ENCODE data around the gene DGKG.

The DGKG gene

DNA sequence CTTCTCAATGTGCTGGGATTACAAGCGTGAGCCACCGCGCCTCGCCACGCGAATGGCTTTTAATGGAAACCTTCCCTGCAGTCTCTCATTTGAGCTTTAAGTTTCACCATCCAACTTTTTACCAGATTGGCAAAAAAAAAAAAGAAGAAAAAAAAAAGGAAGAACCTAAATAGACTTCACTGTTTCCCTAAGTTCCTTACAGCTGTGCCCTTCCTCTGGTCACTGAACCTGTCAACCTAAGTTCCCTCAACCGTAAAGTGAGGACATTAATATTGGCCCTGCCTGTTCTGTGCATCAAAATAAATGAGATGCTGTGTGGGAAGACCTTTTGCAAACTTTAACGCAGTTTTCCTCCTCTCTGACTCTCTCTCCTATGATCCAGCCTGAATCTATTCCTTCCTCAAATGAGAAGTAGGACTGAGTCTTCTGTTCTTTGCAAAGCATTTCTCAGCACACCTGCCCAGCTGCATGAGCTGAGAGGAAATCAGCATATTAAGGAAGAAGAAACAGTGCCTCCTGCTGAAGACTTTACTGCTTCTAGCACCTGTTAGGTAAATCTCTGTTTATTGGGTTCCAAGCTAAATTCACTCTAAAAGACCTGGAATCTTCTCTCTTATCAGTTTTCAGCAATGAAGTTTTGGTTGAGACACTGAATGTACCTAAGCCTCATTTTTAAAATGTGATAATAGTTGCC, 153.6 kb downstream of the DGKG start:
- H3K4me1 Mint-ChIP-seq, result no peaks in the 10 kb centered on the region
- ATAC-seq, result no peak
- no peaks in the 10 kb centered on the region for H3K9me3 Mint-ChIP-seq
- no peak for DNase-seq (ENCODE audit: low spot score in 2 of 2)
- no peak overlapping the region for H3K27ac Mint-ChIP-seq
- no peak overlapping the region for H3K4me3 Mint-ChIP-seq
- no peaks in the 10 kb centered on the region for H3K36me3 Mint-ChIP-seq

DNA sequence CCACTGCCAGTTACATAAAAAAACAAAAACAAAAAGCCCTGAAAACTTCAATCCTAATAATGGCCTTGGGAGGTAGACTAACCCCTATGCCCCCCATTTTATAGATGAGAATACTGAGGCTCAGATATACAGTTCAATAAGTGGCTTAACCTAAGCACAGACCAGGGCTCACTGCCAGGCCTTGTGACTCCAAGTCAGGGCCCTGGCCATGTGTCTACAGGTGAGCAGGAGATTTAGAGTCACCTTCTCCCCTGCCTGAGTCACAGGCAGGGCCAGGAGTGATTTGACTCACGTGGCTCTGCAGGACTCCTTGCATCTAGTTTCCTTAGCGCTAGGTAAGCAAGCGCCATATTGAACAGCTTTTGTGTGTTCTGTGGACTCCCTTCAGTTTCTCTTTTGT, 154.5 kb downstream of the DGKG start:
- ATAC-seq (no peak), DNase-seq (ENCODE audit: low spot score in 2 of 2) (no peak)
- H3K27ac Mint-ChIP-seq, result no peak overlapping the region
- H3K9me3 Mint-ChIP-seq, result no peaks in the 10 kb centered on the region
- H3K4me1 Mint-ChIP-seq, result no peaks in the 10 kb centered on the region
- no peak overlapping the region for H3K4me3 Mint-ChIP-seq
- H3K36me3 Mint-ChIP-seq, result no peaks in the 10 kb centered on the region

DNA sequence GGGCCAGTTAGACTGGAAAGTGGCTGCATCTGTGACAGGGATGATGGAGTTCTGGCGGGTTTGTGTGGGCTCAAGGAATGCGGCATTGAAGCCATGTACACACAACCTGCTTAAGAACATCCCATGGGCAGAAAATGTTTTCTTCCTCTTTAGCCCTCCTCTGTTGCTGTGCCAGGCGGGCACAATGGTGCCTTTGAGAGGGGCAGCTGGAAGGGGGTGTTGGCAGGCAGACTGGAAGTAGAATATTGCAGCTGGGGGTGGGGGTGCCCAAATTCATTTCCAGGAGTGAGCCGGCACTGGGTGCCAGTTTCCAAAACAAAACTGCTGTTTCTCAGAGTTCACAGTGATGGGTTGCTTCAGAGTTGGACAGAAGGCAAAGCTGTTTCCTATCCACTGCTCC, 161.3 kb downstream of the DGKG start:
- H3K4me3 Mint-ChIP-seq, result no peak overlapping the region
- no peaks in the 10 kb centered on the region for H3K4me1 Mint-ChIP-seq
- H3K9me3 Mint-ChIP-seq, result no peaks in the 10 kb centered on the region
- no peaks in the 10 kb centered on the region for H3K36me3 Mint-ChIP-seq
- ATAC-seq, result no peak
- DNase-seq (ENCODE audit: low spot score in 2 of 2), result no peak
- H3K27ac Mint-ChIP-seq, result no peak overlapping the region

- H3K4me3 Mint-ChIP-seq, result no peak overlapping the region
- H3K27ac Mint-ChIP-seq, result no peak overlapping the region
These were observed 163.6 kb downstream of the DGKG start for GRCh38 chr3:186198442-186198841.

DNA sequence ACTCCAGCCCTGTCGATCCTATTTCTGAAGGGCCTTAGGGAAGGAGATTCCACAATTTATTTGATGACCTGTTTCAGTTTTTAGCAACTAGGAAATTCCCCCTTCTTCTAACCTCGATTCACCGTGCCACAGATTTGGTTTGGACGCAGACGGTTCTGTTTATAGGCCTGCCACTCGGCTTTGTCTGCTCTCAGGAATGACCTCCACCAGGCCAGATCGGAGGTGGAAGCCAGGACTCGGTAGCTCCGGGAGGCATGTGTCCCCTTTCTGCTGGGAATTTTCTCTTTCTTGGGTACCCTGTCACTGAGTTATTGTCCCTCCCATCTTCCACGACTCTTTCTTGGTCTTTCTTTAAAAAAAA, 167.6 kb downstream of the DGKG start:
- no peak overlapping the region for H3K4me3 Mint-ChIP-seq
- ATAC-seq (no peak), DNase-seq (ENCODE audit: low spot score in 2 of 2) (no peak)
- H3K27ac Mint-ChIP-seq, result no peak overlapping the region
- H3K9me3 Mint-ChIP-seq, result no peaks in the 10 kb centered on the region
- H3K36me3 Mint-ChIP-seq, result no peaks in the 10 kb centered on the region
- H3K4me1 Mint-ChIP-seq, result no peaks in the 10 kb centered on the region

More at GRCh38 chr3:186198442-186198841, 163.6 kb downstream of the DGKG start:
- H3K36me3 Mint-ChIP-seq, result no peaks in the 10 kb centered on the region
- ATAC-seq (no peak), DNase-seq (ENCODE audit: low spot score in 2 of 2) (no peak)
- no peaks in the 10 kb centered on the region for H3K9me3 Mint-ChIP-seq
- no peaks in the 10 kb centered on the region for H3K4me1 Mint-ChIP-seq

- H3K36me3 Mint-ChIP-seq, result no peaks in the 10 kb centered on the region
- no peak overlapping the region for H3K27ac Mint-ChIP-seq
- ATAC-seq (no peak), DNase-seq (ENCODE audit: low spot score in 2 of 2) (no peak)
- no peak overlapping the region for H3K4me3 Mint-ChIP-seq
- no peaks in the 10 kb centered on the region for H3K9me3 Mint-ChIP-seq
- no peaks in the 10 kb centered on the region for H3K4me1 Mint-ChIP-seq
These were observed 168.2 kb downstream of the DGKG start for GRCh38 chr3:186193534-186194450.

- Mint-ChIP-seq H3K4me3 (no peak overlapping the region), H3K4me1 (no peaks in the 10 kb centered on the region), H3K27ac (no peak overlapping the region), H3K9me3 (no peaks in the 10 kb centered on the region), H3K36me3 (no peaks in the 10 kb centered on the region)
- DNase-seq (ENCODE audit: low spot score in 2 of 2), result no peak
- no peak for ATAC-seq
These were observed 169.2 kb downstream of the DGKG start for GRCh38 chr3:186192823-186193222.

DNA sequence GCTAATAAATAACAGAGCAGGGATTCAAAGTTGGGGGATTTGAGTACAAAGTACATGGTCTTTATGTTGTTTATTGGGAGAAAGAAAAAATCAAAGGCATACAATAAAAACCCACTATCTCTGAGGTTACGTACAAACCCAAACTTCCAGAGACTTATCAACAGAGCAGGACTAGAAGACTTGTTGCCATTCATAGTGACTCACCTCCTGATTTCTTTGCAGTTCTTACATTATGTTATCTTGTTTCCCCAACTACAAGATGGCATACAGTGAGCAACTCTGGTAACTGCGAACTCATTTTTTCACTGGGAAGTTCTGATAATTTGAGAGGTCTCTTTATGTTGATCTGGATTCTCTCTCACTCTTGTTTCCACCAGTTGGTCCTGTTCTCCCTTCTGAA, 172.5 kb downstream of the DGKG start:
- peaks cover 18% of the 10 kb centered on the region for H3K4me1 Mint-ChIP-seq
- H3K9me3 Mint-ChIP-seq, result no peaks in the 10 kb centered on the region
- no peak overlapping the region for H3K27ac Mint-ChIP-seq
- DNase-seq (ENCODE audit: low spot score in 2 of 2) (no peak), ATAC-seq (no peak)
- no peak overlapping the region for H3K4me3 Mint-ChIP-seq
- H3K36me3 Mint-ChIP-seq, result no peaks in the 10 kb centered on the region

- Mint-ChIP-seq H3K4me3 (no peak overlapping the region), H3K4me1 (peaks cover 20% of the 10 kb centered on the region), H3K27ac (no peak overlapping the region), H3K9me3 (no peaks in the 10 kb centered on the region), H3K36me3 (no peaks in the 10 kb centered on the region)
- ATAC-seq, result peak; percentile 19
- no peak for DNase-seq (ENCODE audit: low spot score in 2 of 2)
These were observed 174.4 kb downstream of the DGKG start for GRCh38 chr3:186187401-186188275.

DNA sequence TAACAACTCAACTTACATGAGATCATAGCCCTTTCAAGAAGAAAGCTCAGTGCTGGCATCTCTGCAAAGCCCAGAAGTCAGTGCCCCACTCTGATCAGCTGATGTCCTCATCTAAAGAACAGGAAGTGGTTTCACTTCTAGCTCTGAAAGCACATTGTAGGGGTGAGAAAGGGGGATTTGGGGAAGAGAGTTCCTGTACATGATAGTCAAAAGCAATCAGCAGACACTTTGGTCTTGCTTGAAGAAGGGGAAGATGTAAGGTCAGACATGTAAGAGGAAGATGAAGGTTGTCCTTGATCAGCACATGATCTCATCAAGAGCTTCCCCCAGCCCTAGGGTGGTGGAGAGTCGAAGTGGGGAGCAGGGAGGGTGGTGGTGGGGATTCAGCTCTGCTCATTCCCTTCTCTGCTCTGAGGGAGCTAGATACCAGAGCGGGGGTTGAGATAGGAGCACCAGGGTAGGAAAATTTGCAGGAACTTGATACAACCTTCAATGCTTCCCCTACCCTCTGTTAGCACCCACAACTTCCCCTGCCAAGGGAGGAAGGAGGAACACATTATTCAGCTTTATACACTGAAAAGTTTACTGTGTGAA, 176.7 kb downstream of the DGKG start:
- Mint-ChIP-seq H3K4me1 (peaks cover 29% of the 10 kb centered on the region), H3K27ac (peak overlapping the region; percentile 50), H3K4me3 (no peak overlapping the region), H3K9me3 (no peaks in the 10 kb centered on the region), H3K36me3 (no peaks in the 10 kb centered on the region)
- ATAC-seq (peak; percentile 59), DNase-seq (ENCODE audit: low spot score in 2 of 2) (peak in 1 of 2 donors; percentile 55)

- ATAC-seq, result no peak
- Mint-ChIP-seq H3K36me3 (no peaks in the 10 kb centered on the region), H3K4me1 (peaks cover 35% of the 10 kb centered on the region), H3K27ac (no peak overlapping the region), H3K9me3 (no peaks in the 10 kb centered on the region), H3K4me3 (no peak overlapping the region)
- no peak for DNase-seq (ENCODE audit: low spot score in 2 of 2)
These were observed 178.0 kb downstream of the DGKG start for GRCh38 chr3:186184021-186184420.

GRCh38 chr3:186182850-186183249, 179.2 kb downstream of the DGKG start:
- no peaks in the 10 kb centered on the region for H3K36me3 Mint-ChIP-seq
- no peak overlapping the region for H3K27ac Mint-ChIP-seq
- peaks cover 35% of the 10 kb centered on the region for H3K4me1 Mint-ChIP-seq
- ATAC-seq, result no peak
- no peak overlapping the region for H3K4me3 Mint-ChIP-seq
- H3K9me3 Mint-ChIP-seq, result no peaks in the 10 kb centered on the region
- no peak for DNase-seq (ENCODE audit: low spot score in 2 of 2)

DNA sequence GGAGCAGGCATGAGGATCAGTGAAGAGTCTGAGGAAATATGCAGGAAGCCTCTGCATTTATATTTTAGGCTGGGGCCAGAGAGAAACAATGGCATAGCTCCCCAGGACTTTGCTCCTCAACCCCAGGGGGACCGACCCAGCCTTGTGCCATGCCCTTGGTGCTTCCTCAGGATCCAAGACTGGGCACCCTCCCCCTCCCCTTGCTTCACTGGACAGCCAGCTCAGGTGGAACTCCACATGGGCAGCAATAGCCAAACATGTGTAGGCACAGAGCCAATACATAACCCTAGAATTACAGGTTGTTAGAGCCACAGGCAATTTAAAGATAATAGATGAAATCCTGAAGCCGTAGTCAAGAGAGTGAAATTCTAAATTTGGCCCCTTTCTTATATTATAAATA, 180.1 kb downstream of the DGKG start:
- Mint-ChIP-seq H3K4me3 (no peak overlapping the region), H3K27ac (no peak overlapping the region), H3K9me3 (no peaks in the 10 kb centered on the region), H3K36me3 (no peaks in the 10 kb centered on the region), H3K4me1 (peaks cover 31% of the 10 kb centered on the region)
- ATAC-seq (no peak), DNase-seq (ENCODE audit: low spot score in 2 of 2) (no peak)

- DNase-seq (ENCODE audit: low spot score in 2 of 2) (peak in 1 of 2 donors; percentile 67), ATAC-seq (peak; percentile 58)
- no peaks in the 10 kb centered on the region for H3K9me3 Mint-ChIP-seq
- no peaks in the 10 kb centered on the region for H3K36me3 Mint-ChIP-seq
- H3K4me3 Mint-ChIP-seq, result no peak overlapping the region
- H3K27ac Mint-ChIP-seq, result peak overlapping the region; percentile 20
- H3K4me1 Mint-ChIP-seq, result peaks cover 27% of the 10 kb centered on the region
These were observed 181.0 kb downstream of the DGKG start for GRCh38 chr3:186180891-186181481.

DNA sequence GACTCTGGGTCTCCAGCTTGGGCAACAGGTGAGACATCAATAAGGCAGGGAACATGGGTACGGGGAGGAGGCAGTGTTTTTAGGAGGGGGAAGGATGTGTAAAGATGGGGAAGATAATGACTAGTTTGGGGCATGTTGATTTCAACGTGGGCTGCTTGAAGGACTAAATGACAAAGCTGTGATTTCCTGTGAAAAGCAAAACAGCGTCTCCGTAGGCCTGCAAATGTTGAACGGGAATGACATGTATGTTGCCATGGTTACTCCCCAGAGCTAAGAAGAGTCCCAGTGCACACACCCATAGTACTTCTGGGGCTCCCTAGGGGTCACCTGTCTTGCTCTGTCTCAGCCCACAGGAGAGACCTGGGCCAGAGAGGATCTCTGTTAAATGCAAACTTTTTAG, 181.9 kb downstream of the DGKG start:
- peak; percentile 69 for ATAC-seq
- peak in 1 of 2 donors; percentile 52 for DNase-seq (ENCODE audit: low spot score in 2 of 2)
- H3K9me3 Mint-ChIP-seq, result no peaks in the 10 kb centered on the region
- peaks cover 23% of the 10 kb centered on the region for H3K4me1 Mint-ChIP-seq
- H3K36me3 Mint-ChIP-seq, result no peaks in the 10 kb centered on the region
- H3K4me3 Mint-ChIP-seq, result no peak overlapping the region
- peak overlapping the region; percentile 20 for H3K27ac Mint-ChIP-seq
